HepG2 (cell line): Measurements from ENCODE around the gene CTPS2. TPM values are rescaled to one million over a fixed set of nuclear protein-coding genes. Genes with fewer than 3 reads are reported as not detected.

ENCODE experiments used
- NR2C2 ChIP-seq: sonication (generic); formaldehyde crosslinking; IDR thresholded peaks from 2 replicates; pipeline ENCODE4 v1.4.0; 2020; ENCODE audit warnings: missing genetic modification reagents, mild to moderate bottlenecking, moderate library complexity, borderline replicate concordance
- ZNF318 ChIP-seq: sonication (generic); formaldehyde crosslinking; IDR thresholded peaks from 2 replicates; pipeline ENCODE4 v1.4.0; 2020; ENCODE audit warnings: mild to moderate bottlenecking, missing genetic modification reagents
- ZNF660 ChIP-seq: sonication (generic); formaldehyde crosslinking; IDR thresholded peaks from 2 replicates; pipeline ENCODE4 v1.5.1; 2020; ENCODE audit warnings: mild to moderate bottlenecking, low read depth, missing genetic modification reagents, borderline replicate concordance
- ZNF761 ChIP-seq: sonication (generic); formaldehyde crosslinking; conservative IDR thresholded peaks from 2 replicates; pipeline ENCODE4 v1.4.0; 2020; ENCODE audit warnings: mild to moderate bottlenecking, missing genetic modification reagents
- ZXDC ChIP-seq: sonication (generic); formaldehyde crosslinking; IDR thresholded peaks from 2 replicates; pipeline ENCODE4 v1.5.0; 2020; ENCODE audit warnings: mild to moderate bottlenecking, missing genetic modification reagents
- polyA plus RNA-seq, 8 experiments: library from polyadenylated mRNA; depleted of rRNA in 3 of 8; stranded (reverse) in 7 of 8; unstranded in 1 of 8; fragments of >200 nt; fragmentation: Illumina TruSeq in 4 of 8; extraction: Trizol in 4 of 8; gene quantifications; 2 replicates each; pipeline versions ENCODE4 v1.2.1 to v1.2.3, GENCODE V29; 2011 to 2016; ENCODE audit warnings: low read depth in 4 of 8, missing spikeins in 1 of 8, mixed read lengths in 1 of 8; ENCODE audit not compliant: insufficient read depth in 1 of 8
- total RNA-seq, 5 experiments: library from RNA; depleted of rRNA; stranded (reverse); fragments of >200 nt; fragmentation: Illumina TruSeq; extraction: Trizol; gene quantifications; 2 replicates each; pipeline ENCODE4 v1.2.3, GENCODE V29; 2016; ENCODE audit warnings: low read depth in 1 of 5

Gene CTPS2
- total and polyA plus RNA-seq, 2 of the 13 experiments (the other 11 are each of a cell fraction or from before 2014, with no cell fraction given) = 10.3 to 26.1 TPM

GRCh38 chrX:16586377-16587112 lies 125.9 kb downstream of the CTPS2 start (continued):
- TF ChIP-seq ZXDC (CRISPR knock-in tag) = no peak
- TF ChIP-seq ZNF318 (CRISPR knock-in tag) = no peak
- no peak for TF ChIP-seq ZNF660 (CRISPR knock-in tag)
- no peak for TF ChIP-seq ZNF761 (CRISPR knock-in tag)
- TF ChIP-seq NR2C2 (CRISPR knock-in tag) = no peak
